Chondrocyte (in vitro differentiated cells): ENCODE data around the gene PCNX1. TPM values are rescaled to one million over a fixed set of nuclear protein-coding genes. Genes with fewer than 3 reads are reported as not detected.
A peak's percentile ranks its signal among the peaks of the same experiment; 100 is the strongest.
"Not testable (repeated sequence)": the region's sequence is repeated elsewhere in the genome, so short reads cannot be mapped to it uniquely, and the experiment has no call there.

Experiments used
- DNase-seq: peaks from one replicate; pipeline ENCODE4 v3.0.0; 2021; ENCODE audit warnings: mixed read lengths, low spot score
- H3K27ac Mint-ChIP-seq: one replicate; pipeline ENCODE4 v1.8.0; 2021; ENCODE audit warnings: mild to moderate bottlenecking, moderate library complexity, mixed read lengths; ENCODE audit not compliant: unreplicated experiment
- H3K27me3 Mint-ChIP-seq: 2 replicates; pipeline ENCODE4 v1.8.0; 2021; ENCODE audit warnings: low read depth, mixed read lengths
- H3K36me3 Mint-ChIP-seq: 2 replicates; pipeline ENCODE4 v1.8.0; 2021; ENCODE audit warnings: low read depth, mixed read lengths
- H3K4me1 Mint-ChIP-seq: 2 replicates; pipeline ENCODE4 v1.8.0; 2021; ENCODE audit warnings: low read depth, mild to moderate bottlenecking, mixed read lengths
- H3K4me3 Mint-ChIP-seq: one replicate; pipeline ENCODE4 v1.8.0; 2021; ENCODE audit warnings: mild to moderate bottlenecking, moderate library complexity, mixed read lengths; ENCODE audit not compliant: unreplicated experiment
- H3K9me3 Mint-ChIP-seq: 2 replicates; pipeline ENCODE4 v1.8.0; 2021; ENCODE audit warnings: low read depth, mixed read lengths
- CTCF ChIP-seq: fragments of 200-600 bp; sonication (generic); IDR thresholded peaks from 2 replicates; pipeline ENCODE4 v1.5.0; 2021; ENCODE audit warnings: antibody characterized with exemption, mild to moderate bottlenecking, moderate library complexity
- total RNA-seq: library from RNA; stranded (reverse); gene quantifications from 3 replicates; pipeline ENCODE4 v1.2.1, GENCODE V29; 2021

The PCNX1 gene
- total RNA-seq, 1 donor from 2014 or later = 54.3 TPM

GRCh38 chr14:71005076-71005475 is 97.8 kb downstream of the PCNX1 start:
- TF ChIP-seq CTCF = no peak
- no peak for DNase-seq
- no peaks in the 10 kb centered on the region for H3K27me3 Mint-ChIP-seq
- H3K4me3 Mint-ChIP-seq = no peak overlapping the region
- H3K36me3 Mint-ChIP-seq = peaks cover 13% of the 10 kb centered on the region
- no peaks in the 10 kb centered on the region for H3K9me3 Mint-ChIP-seq
- H3K4me1 Mint-ChIP-seq = peaks cover 23% of the 10 kb centered on the region
- no peak overlapping the region for H3K27ac Mint-ChIP-seq

- Mint-ChIP-seq H3K4me1 (peaks cover 23% of the 10 kb centered on the region), H3K9me3 (no peaks in the 10 kb centered on the region), H3K27ac (no peak overlapping the region), H3K36me3 (peaks cover 13% of the 10 kb centered on the region), H3K4me3 (no peak overlapping the region), H3K27me3 (no peaks in the 10 kb centered on the region)
- DNase-seq = no peak
- TF ChIP-seq CTCF = no peak
Observed at GRCh38 chr14:71006200-71006563, 98.9 kb downstream of the PCNX1 start.

- Mint-ChIP-seq H3K36me3 (peaks cover 20% of the 10 kb centered on the region), H3K4me1 (peaks cover 4% of the 10 kb centered on the region), H3K9me3 (no peaks in the 10 kb centered on the region), H3K27me3 (no peaks in the 10 kb centered on the region), H3K4me3 (no peak overlapping the region), H3K27ac (no peak overlapping the region)
- peak; percentile 72 for TF ChIP-seq CTCF
- DNase-seq = no peak
Observed at GRCh38 chr14:71011479-71011878, 104.2 kb downstream of the PCNX1 start.

- no peak overlapping the region for H3K27ac Mint-ChIP-seq
- H3K4me1 Mint-ChIP-seq = peaks cover 1% of the 10 kb centered on the region
- no peak for TF ChIP-seq CTCF
- no peaks in the 10 kb centered on the region for H3K27me3 Mint-ChIP-seq
- DNase-seq = no peak
- H3K9me3 Mint-ChIP-seq = no peaks in the 10 kb centered on the region
- H3K4me3 Mint-ChIP-seq = no peak overlapping the region
- H3K36me3 Mint-ChIP-seq = peaks cover 24% of the 10 kb centered on the region
Observed at GRCh38 chr14:71012888-71013287, 105.6 kb downstream of the PCNX1 start.

- Mint-ChIP-seq H3K36me3 (peaks cover 24% of the 10 kb centered on the region), H3K27me3 (no peaks in the 10 kb centered on the region), H3K9me3 (no peaks in the 10 kb centered on the region), H3K4me1 (no peaks in the 10 kb centered on the region), H3K4me3 (no peak overlapping the region), H3K27ac (no peak overlapping the region)
- no peak for DNase-seq
- TF ChIP-seq CTCF = no peak
Observed at GRCh38 chr14:71013551-71014192, 106.4 kb downstream of the PCNX1 start.

GRCh38 chr14:71019917-71020316 is 112.7 kb downstream of the PCNX1 start:
- peaks cover 33% of the 10 kb centered on the region for H3K36me3 Mint-ChIP-seq
- H3K27ac Mint-ChIP-seq, H3K4me3 Mint-ChIP-seq: not testable (repeated sequence)

More at GRCh38 chr14:71019917-71020316, 112.7 kb downstream of the PCNX1 start:
- H3K27me3 Mint-ChIP-seq, DNase-seq, H3K4me1 Mint-ChIP-seq, H3K9me3 Mint-ChIP-seq: not testable (repeated sequence)
